GM10248 (cell line): ENCODE results near the gene TLCD1.

Source experiments
- CTCF ChIA-PET: fragments of 300-600 bp; sonication (Branson Sonifier 250); formaldehyde crosslinking; extraction: SDS; loops from one replicate; lab custom pipeline; 2021; ENCODE audit warnings: antibody characterized with exemption; lab: Yijun Ruan, JAX
- POLR2A ChIA-PET: fragments of 350-650 bp; sonication (Branson Sonifier 250); formaldehyde crosslinking; extraction: SDS; loops from one replicate; lab custom pipeline; 2020; ENCODE audit warnings: antibody characterized with exemption; lab: Yijun Ruan, JAX
- DNase-seq: peaks from one replicate; pipeline ENCODE4 v3.0.0; 2012; ENCODE audit errors: extremely low spot score
- CTCF ChIP-seq: IDR thresholded peaks from 2 replicates; pipeline ENCODE4 v1.5.1; 2012; ENCODE audit warnings: mild to moderate bottlenecking, low read depth; ENCODE audit errors: extremely low read depth, missing control alignments, control extremely low read depth

The TLCD1 gene

GRCh38 chr17:28751600-28752366, 25.8 kb upstream of the TLCD1 start:
- TF ChIP-seq CTCF, result no peak
- no peak for DNase-seq
- CTCF ChIA-PET, result interaction anchor here (0.9 to 16.2 kb wide), 15 partner anchors 8 to 202 kb away, joined by 3 to 472 read pairs (median 4); partner anchors contain the start of genes DHRS13, FAM222B, FLOT2 and NEK8
- POLR2A ChIA-PET, result interaction anchor here (0.6 to 5.4 kb wide), 4 partner anchors 9 to 357 kb away, joined by 3 to 90 read pairs (median 6); partner anchors contain the start of genes NEK8 and TLCD1

- CTCF ChIA-PET, result interaction anchor here (0.6 to 16.2 kb wide), 46 partner anchors 8 to 366 kb away, joined by 3 to 472 read pairs (median 4); partner anchors contain the start of genes BLTP2, DHRS13, FAM222B and FLOT2
- DNase-seq, result peak; percentile 84
- peak; percentile 100 for TF ChIP-seq CTCF
- POLR2A ChIA-PET, result interaction anchor here (0.7 to 5.4 kb wide), 3 partner anchors 9 to 40 kb away, joined by 3 to 90 read pairs (median 3); partner anchors contain the start of genes NEK8 and TLCD1
Observed at GRCh38 chr17:28750178-28751047, 24.4 kb upstream of the TLCD1 start.

GRCh38 chr17:28749516-28750177, 23.6 kb upstream of the TLCD1 start:
- DNase-seq, result no peak
- ChIA-PET POLR2A (interaction anchor here (1.0 to 5.4 kb wide), 3 partner anchors 12 to 39 kb away, joined by 3 to 90 read pairs (median 5); partner anchors contain the start of genes NEK8 and TLCD1), CTCF (interaction anchor here (0.6 to 16.2 kb wide), 36 partner anchors 9 to 367 kb away, joined by 3 to 472 read pairs (median 4); partner anchors contain the start of genes BLTP2, DHRS13, FAM222B and FLOT2)
- no peak for TF ChIP-seq CTCF

GRCh38 chr17:28748852-28749515, 23.0 kb upstream of the TLCD1 start:
- CTCF ChIA-PET, result interaction anchor here (0.7 to 16.2 kb wide), 14 partner anchors 8 to 196 kb away, joined by 3 to 472 read pairs (median 5); partner anchors contain the start of genes NEK8, RPL23A and TLCD1
- no peak for TF ChIP-seq CTCF
- no peak for DNase-seq
- POLR2A ChIA-PET, result interaction anchor here (1.2 to 5.4 kb wide), 2 partner anchors 12 to 21 kb away, joined by 5 to 90 read pairs; partner anchors contain the start of genes NEK8 and TLCD1

- DNase-seq, result no peak
- ChIA-PET CTCF (interaction anchor here (0.7 to 16.2 kb wide), 6 partner anchors 10 to 197 kb away, joined by 3 to 472 read pairs (median 19); partner anchors contain the start of genes NEK8 and TLCD1), POLR2A (interaction anchor here (1.2 to 5.4 kb wide), 3 partner anchors 13 to 20 kb away, joined by 5 to 90 read pairs (median 42); partner anchors contain the start of genes NEK8 and TLCD1)
- no peak for TF ChIP-seq CTCF
Observed at GRCh38 chr17:28747801-28748750, 22.0 kb upstream of the TLCD1 start.
